HG03159 (cell line): ENCODE data around the gene CCDC14.

Experiments
- ATAC-seq: cut with Tn5 transposase; IDR thresholded peaks from one replicate; pipeline ENCODE4 v1.9.1; 2021; ENCODE audit warnings: mild to moderate bottlenecking, moderate library complexity; ENCODE audit not compliant: unreplicated experiment

The CCDC14 gene

DNA sequence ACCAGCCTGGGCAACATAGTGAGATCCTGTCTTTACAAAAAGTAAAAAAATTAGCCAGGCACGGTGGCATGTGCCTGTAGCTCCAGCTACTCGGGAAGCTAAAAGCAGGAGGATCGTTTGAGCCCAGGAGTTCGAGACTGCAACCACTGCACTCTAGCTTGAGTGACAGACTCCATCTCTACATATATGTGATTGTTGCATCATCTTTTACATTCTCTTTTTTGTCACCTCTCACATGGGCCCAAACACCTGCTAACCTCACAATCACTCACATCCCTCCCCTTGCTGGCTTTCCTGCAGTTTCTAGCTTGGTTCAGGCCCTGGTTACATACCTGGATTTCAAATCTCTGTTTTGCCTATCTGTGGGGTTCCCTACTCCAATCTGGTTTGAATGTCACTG lies 96.3 kb downstream of the CCDC14 start:
- no peak for ATAC-seq
